Neutrophil (primary cell): ENCODE results near the gene YLPM1.

Experiments used
- H3K27ac ChIP-seq: fragments of 200-600 bp; sonication (generic); 2 replicates; pipeline ENCODE4 v1.5.1; 2016; ENCODE audit warnings: mild to moderate bottlenecking, moderate library complexity
- H3K27me3 ChIP-seq: fragments of 200-600 bp; sonication (generic); 2 replicates; pipeline ENCODE4 v1.6.0; 2016; ENCODE audit warnings: mild to moderate bottlenecking
- H3K36me3 ChIP-seq: fragments of 200-600 bp; sonication (generic); 2 replicates; pipeline ENCODE4 v1.5.1; 2017
- H3K4me1 ChIP-seq, 2 experiments: fragments of 200-600 bp in 1 of 2; sonication (generic) in 1 of 2; 1 replicate in 1 of 2; 2 replicates in 1 of 2; pipeline versions ENCODE4 v1.5.1 to v1.6.1; 2013 to 2016; ENCODE audit warnings: low read depth in 1 of 2, low read length in 1 of 2, mild to moderate bottlenecking in 1 of 2, moderate library complexity in 1 of 2; ENCODE audit not compliant: control insufficient read depth in 1 of 2, insufficient read depth in 1 of 2
- H3K4me3 ChIP-seq, 2 experiments: fragments of 200-600 bp in 1 of 2; sonication (generic) in 1 of 2; 1 replicate in 1 of 2; 2 replicates in 1 of 2; pipeline ENCODE4 v1.5.1; 2013 to 2016; ENCODE audit warnings: low read depth in 1 of 2, low read length in 1 of 2, mild to moderate bottlenecking in 1 of 2, moderate library complexity in 1 of 2
- H3K9me3 ChIP-seq: fragments of 200-600 bp; sonication (generic); 2 replicates; pipeline ENCODE4 v1.5.1; 2016
- TF ChIP-seq, protein P1 (sequence below): fragments of 200-600 bp; sonication (generic); IDR thresholded peaks from 2 replicates; pipeline ENCODE4 v1.5.1; 2016; ENCODE audit warnings: antibody characterized with exemption

The YLPM1 gene

DNA sequence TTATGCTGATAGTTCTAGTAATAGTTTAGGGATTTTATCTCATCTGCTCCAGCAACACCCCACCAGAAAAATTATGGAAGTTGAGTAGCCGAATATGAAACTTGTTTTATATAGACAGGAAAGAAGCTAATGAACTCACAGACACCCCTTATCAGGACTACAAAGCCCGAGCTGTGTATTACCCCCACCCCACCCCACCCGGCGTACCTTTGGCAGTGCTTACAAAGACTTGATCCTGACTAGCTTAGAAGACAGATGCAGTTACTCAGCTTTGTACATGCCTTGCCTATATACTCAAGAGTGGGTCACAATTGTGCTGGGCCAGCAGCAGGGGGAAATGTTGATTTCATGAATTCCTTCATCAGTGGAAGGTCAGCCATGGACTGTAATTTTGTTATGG lies 90.5 kb downstream of the YLPM1 start:
- Histone ChIP-seq H3K36me3 (no peaks in the 10 kb centered on the region), H3K4me3 (no peak overlapping the region), H3K27me3 (peaks cover 38% of the 10 kb centered on the region), H3K9me3 (no peaks in the 10 kb centered on the region), H3K4me1 (peaks cover 10 to 14% of the 10 kb centered on the region in 2 experiments), H3K27ac (no peak overlapping the region)
- TF ChIP-seq, protein P1, sequence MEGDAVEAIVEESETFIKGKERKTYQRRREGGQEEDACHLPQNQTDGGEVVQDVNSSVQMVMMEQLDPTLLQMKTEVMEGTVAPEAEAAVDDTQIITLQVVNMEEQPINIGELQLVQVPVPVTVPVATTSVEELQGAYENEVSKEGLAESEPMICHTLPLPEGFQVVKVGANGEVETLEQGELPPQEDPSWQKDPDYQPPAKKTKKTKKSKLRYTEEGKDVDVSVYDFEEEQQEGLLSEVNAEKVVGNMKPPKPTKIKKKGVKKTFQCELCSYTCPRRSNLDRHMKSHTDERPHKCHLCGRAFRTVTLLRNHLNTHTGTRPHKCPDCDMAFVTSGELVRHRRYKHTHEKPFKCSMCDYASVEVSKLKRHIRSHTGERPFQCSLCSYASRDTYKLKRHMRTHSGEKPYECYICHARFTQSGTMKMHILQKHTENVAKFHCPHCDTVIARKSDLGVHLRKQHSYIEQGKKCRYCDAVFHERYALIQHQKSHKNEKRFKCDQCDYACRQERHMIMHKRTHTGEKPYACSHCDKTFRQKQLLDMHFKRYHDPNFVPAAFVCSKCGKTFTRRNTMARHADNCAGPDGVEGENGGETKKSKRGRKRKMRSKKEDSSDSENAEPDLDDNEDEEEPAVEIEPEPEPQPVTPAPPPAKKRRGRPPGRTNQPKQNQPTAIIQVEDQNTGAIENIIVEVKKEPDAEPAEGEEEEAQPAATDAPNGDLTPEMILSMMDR, result no peak

DNA sequence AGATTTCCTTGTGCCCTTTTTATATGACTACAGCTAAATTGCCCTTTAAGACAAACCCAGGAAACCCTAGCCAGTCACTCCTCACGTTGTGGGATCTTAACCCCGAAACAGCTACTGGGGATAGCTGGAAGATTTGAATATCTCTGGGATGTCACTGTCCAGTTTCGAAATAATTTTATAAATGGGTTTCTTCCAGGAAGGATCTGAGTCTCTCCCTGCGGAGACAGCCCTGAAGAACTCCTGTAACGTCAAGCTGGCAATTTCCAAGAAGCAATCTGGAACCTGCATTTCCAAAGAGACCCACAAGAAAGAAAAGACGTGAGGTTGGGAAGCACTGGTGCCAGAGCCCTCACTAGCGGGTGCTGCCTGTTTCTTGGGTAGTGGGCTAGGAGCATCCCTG lies 91.9 kb downstream of the YLPM1 start:
- H3K36me3 ChIP-seq, result no peaks in the 10 kb centered on the region
- peaks cover 10 to 14% of the 10 kb centered on the region in 2 experiments for H3K4me1 ChIP-seq
- H3K27ac ChIP-seq, result no peak overlapping the region
- TF ChIP-seq, protein P1, result no peak
- peaks cover 38% of the 10 kb centered on the region for H3K27me3 ChIP-seq
- no peak overlapping the region for H3K4me3 ChIP-seq
- H3K9me3 ChIP-seq, result no peaks in the 10 kb centered on the region

DNA sequence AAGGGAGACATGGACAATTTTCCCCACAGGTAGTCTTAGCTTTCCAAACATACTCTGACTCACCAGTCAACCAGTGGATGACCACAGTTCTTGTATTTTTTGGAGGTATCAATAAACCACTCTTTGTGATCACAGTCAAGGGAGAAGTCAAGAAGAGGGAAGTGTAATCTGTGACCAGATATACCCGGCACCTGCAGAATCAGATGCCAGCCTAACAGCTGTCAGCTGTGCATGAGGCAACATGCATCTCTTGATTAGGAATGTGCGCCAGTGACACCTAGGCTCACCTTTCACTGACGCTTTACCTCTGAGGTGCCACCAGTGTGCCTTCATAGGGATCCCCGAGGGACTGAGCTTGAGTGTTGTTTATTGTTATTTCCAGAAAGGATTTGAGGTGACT lies 92.8 kb downstream of the YLPM1 start:
- H3K4me1 ChIP-seq, result peaks cover 10 to 14% of the 10 kb centered on the region in 2 experiments
- H3K27me3 ChIP-seq, result peaks cover 38% of the 10 kb centered on the region
- no peak overlapping the region for H3K27ac ChIP-seq
- H3K4me3 ChIP-seq, result no peak overlapping the region
- TF ChIP-seq, protein P1, result no peak
- no peaks in the 10 kb centered on the region for H3K9me3 ChIP-seq
- H3K36me3 ChIP-seq, result no peaks in the 10 kb centered on the region

DNA sequence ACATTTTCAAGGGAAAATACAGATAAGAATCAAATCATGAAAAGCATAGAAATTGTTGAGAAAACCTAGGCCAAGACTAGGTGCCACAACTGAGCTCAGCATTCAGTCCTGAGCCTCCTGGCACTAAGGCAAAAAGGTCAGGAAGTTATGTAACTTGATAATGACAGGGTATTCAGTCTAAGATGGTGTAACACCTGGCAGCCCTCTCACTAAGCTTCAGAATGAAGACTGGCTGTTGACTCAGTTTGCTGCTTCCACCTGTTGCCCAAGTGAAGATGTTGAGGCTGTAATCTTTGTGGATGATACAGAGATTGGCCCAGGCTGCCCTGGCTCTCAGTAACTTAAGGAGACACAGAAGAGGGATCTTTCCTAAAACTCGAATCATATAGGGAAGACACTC lies 93.2 kb downstream of the YLPM1 start:
- TF ChIP-seq, protein P1, result no peak
- H3K4me3 ChIP-seq, result no peak overlapping the region
- H3K36me3 ChIP-seq, result no peaks in the 10 kb centered on the region
- H3K9me3 ChIP-seq, result no peaks in the 10 kb centered on the region
- peaks cover 38% of the 10 kb centered on the region for H3K27me3 ChIP-seq
- peaks cover 10 to 14% of the 10 kb centered on the region in 2 experiments for H3K4me1 ChIP-seq
- H3K27ac ChIP-seq, result no peak overlapping the region

DNA sequence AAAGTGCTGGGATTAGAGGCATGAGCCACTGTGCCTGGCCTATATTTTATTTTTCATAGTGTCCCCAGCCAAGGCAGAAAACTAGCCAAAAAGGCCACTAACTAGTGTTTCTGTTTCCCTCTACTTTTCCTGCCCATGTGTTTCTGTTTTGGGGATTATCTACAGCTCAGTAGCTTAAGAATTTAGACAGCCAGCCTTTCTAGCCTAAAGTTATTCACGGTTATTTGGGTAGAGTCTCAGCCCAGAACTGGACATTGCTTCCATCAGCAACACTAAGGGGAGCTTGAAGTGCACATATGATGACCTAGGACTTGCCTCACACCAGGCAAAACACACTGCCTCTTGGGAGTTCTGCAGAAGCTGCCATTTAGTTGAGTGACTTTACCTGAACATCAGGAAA lies 94.9 kb downstream of the YLPM1 start:
- TF ChIP-seq, protein P1, result no peak
- no peak overlapping the region for H3K4me3 ChIP-seq
- H3K27me3 ChIP-seq, result peaks cover 27% of the 10 kb centered on the region
- no peak overlapping the region for H3K27ac ChIP-seq
- H3K9me3 ChIP-seq, result no peaks in the 10 kb centered on the region
- H3K4me1 ChIP-seq, result peaks cover 12 to 15% of the 10 kb centered on the region in 2 experiments
- H3K36me3 ChIP-seq, result no peaks in the 10 kb centered on the region
